BLaER1 (cell line): ENCODE measurements around the gene SMIM38.
"Not testable (repeated sequence)": the region's sequence is repeated elsewhere in the genome, so short reads cannot be mapped to it uniquely, and the experiment has no call there.

Experiments
- H3K27ac ChIP-seq: shearing (Covaris generic); formaldehyde crosslinking; 2 replicates; pipeline ENCODE4 v1.8.1; 2022
- H3K27me3 ChIP-seq: shearing (Covaris generic); formaldehyde crosslinking; 2 replicates; pipeline ENCODE4 v1.8.1; 2022
- H3K36me3 ChIP-seq: shearing (Covaris generic); formaldehyde crosslinking; 2 replicates; pipeline ENCODE4 v1.8.1; 2022
- H3K4me1 ChIP-seq: shearing (Covaris generic); formaldehyde crosslinking; 2 replicates; pipeline ENCODE4 v1.8.1; 2022
- H3K4me2 ChIP-seq: shearing (Covaris generic); formaldehyde crosslinking; 2 replicates; pipeline ENCODE4 v1.8.1; 2022
- H3K4me3 ChIP-seq: shearing (Covaris generic); formaldehyde crosslinking; 2 replicates; pipeline ENCODE4 v1.8.1; 2022
- H3K9ac ChIP-seq: shearing (Covaris generic); formaldehyde crosslinking; 2 replicates; pipeline ENCODE4 v1.8.1; 2022
- H3K9me3 ChIP-seq: shearing (Covaris generic); formaldehyde crosslinking; 2 replicates; pipeline ENCODE4 v1.8.1; 2022
- H4K20me1 ChIP-seq: shearing (Covaris generic); formaldehyde crosslinking; 2 replicates; pipeline ENCODE4 v1.8.1; 2022
- Cebpa-rat ChIP-seq: shearing (Covaris generic); IDR thresholded peaks from 2 replicates; pipeline ENCODE4 v1.8.1; 2022

SMIM38 gene

DNA sequence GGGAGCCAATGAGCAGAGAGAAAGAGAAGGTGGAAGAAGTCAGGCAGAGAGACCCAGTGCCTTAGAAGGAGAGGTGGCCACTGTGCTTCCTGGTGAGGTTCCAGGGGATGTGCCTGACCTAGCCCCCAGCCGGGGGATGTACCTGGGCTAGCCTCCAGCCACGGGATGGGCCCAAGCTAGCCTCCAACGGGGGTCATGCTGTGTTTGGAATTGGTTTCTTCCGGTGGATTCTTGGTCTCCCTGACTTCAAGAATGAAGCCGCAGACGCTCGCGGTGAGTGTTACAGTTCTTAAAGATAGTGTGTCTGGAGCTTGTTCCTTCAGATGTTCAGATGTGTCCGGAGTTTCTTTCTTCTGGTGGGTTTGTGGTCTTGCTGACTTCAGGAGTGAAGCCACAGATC is 6.9 kb upstream of the SMIM38 start:
- peaks cover 62% of the 10 kb centered on the region for H3K9me3 ChIP-seq
- H3K36me3 ChIP-seq, result peaks cover 5% of the 10 kb centered on the region; the same call in 1 of the 2 replicates
- no peak overlapping the region for H3K4me3 ChIP-seq
- no peak overlapping the region for H3K9ac ChIP-seq
- no peak for TF ChIP-seq Cebpa-rat
- no peaks in the 10 kb centered on the region; the same call in 1 of the 2 replicates for H4K20me1 ChIP-seq
- no peaks in the 10 kb centered on the region for H3K27me3 ChIP-seq
- no peak overlapping the region for H3K27ac ChIP-seq
- H3K4me2 ChIP-seq, result peak overlapping the region; percentile 65
- peaks cover 21% of the 10 kb centered on the region for H3K4me1 ChIP-seq

DNA sequence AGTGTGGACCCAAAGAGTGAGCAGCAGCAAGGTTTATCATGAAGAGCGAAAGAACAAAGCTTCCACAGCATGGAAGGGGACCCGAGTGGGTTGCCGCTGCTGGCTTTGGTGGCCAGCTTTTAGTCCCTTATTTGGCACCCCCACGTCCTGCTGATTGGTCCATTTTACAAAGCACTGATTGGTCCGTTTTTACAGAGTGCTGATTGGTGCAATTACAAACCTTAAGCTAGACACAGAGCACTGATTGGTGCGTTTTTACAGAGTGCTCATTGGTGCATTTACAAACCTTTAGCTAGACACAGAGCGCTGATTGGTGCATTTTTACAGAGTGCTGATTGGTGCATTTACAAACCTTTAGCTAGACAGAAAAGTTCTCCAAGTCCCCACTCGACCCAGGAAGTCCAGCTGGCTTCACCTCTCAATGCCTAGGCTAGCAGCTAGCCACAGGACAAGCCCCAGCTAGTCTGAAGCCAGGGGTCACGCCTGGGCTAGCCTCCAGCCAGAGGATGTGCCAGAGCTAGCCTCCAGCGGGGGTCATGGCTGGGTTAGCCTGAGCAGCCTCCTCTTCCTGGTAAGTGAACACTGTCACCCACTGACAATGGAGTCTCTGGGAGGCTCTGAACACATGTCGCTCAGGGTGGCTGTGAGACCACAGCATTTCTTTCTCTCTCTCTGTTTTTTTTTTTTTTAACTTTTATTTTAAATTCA is 6.2 kb upstream of the SMIM38 start:
- H3K27me3 ChIP-seq, H3K27ac ChIP-seq, H3K36me3 ChIP-seq, H3K4me3 ChIP-seq, H3K9ac ChIP-seq, H4K20me1 ChIP-seq: not testable (repeated sequence)
- H3K4me2 ChIP-seq, result peak overlapping the region; percentile 65
- peaks cover 25% of the 10 kb centered on the region for H3K4me1 ChIP-seq
- peaks cover 55% of the 10 kb centered on the region for H3K9me3 ChIP-seq

GRCh38 chr11:69150175-69150574 is 5.6 kb upstream of the SMIM38 start:
- H3K27me3 ChIP-seq, result no peaks in the 10 kb centered on the region
- H3K27ac ChIP-seq, result no peak overlapping the region
- H3K4me2 ChIP-seq, result no peak overlapping the region
- H3K4me3 ChIP-seq, result no peak overlapping the region
- H3K36me3 ChIP-seq, result peaks cover 5% of the 10 kb centered on the region; the same call in 1 of the 2 replicates
- H3K4me1 ChIP-seq, result peaks cover 25% of the 10 kb centered on the region
- peaks cover 48% of the 10 kb centered on the region for H3K9me3 ChIP-seq
- H4K20me1 ChIP-seq, result peaks cover 6% of the 10 kb centered on the region; the same call in 1 of the 2 replicates
- no peak for TF ChIP-seq Cebpa-rat
- H3K9ac ChIP-seq, result no peak overlapping the region

DNA sequence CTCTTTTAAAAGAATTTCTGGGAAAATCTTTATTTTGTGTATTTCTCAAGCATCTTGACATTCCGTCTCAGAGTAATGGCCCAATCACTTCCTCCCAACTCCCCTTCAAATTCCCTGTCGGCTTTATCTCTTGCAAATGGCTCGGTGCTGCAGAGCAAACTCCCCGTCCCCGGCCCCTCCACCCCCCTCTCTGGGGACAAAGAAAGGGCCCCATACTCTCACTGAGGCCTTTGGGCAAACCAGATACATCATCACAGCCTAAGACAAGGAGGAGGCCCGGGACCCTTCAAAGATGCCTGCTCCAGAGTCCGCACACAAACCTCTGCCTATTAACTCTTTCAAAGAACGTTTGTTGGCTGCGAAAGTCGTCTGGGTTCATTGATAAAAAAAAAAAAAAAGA is 3.9 kb upstream of the SMIM38 start:
- peaks cover 25% of the 10 kb centered on the region for H3K4me1 ChIP-seq
- H3K27me3 ChIP-seq, result no peaks in the 10 kb centered on the region
- no peak overlapping the region for H3K27ac ChIP-seq
- no peak overlapping the region for H3K9ac ChIP-seq
- H3K9me3 ChIP-seq, result peaks cover 31% of the 10 kb centered on the region
- no peak overlapping the region for H3K4me3 ChIP-seq
- peaks cover 7% of the 10 kb centered on the region; the same call in 1 of the 2 replicates for H4K20me1 ChIP-seq
- no peak for TF ChIP-seq Cebpa-rat
- H3K4me2 ChIP-seq, result no peak overlapping the region
- no peaks in the 10 kb centered on the region for H3K36me3 ChIP-seq

GRCh38 chr11:69152733-69153421 is 2.9 kb upstream of the SMIM38 start:
- Histone ChIP-seq H3K9ac (no peak overlapping the region), H3K4me1 (peaks cover 25% of the 10 kb centered on the region), H3K4me3 (no peak overlapping the region), H3K27me3 (0 out of 2 replicates have a peak, but pooled peaks cover 5% of the 10 kb centered on the region), H3K27ac (no peak overlapping the region), H3K36me3 (no peaks in the 10 kb centered on the region), H3K4me2 (no peak overlapping the region), H3K9me3 (peaks cover 22% of the 10 kb centered on the region), H4K20me1 (peaks cover 7% of the 10 kb centered on the region; the same call in 1 of the 2 replicates)
- no peak for TF ChIP-seq Cebpa-rat

- no peak overlapping the region for H3K9ac ChIP-seq
- H3K4me3 ChIP-seq, result no peak overlapping the region
- TF ChIP-seq Cebpa-rat, result no peak
- peaks cover 17% of the 10 kb centered on the region for H3K9me3 ChIP-seq
- 0 out of 2 replicates have a peak, but pooled peaks cover 5% of the 10 kb centered on the region for H3K27me3 ChIP-seq
- no peaks in the 10 kb centered on the region for H3K36me3 ChIP-seq
- peaks cover 7% of the 10 kb centered on the region; the same call in 1 of the 2 replicates for H4K20me1 ChIP-seq
- no peak overlapping the region for H3K27ac ChIP-seq
- no peak overlapping the region for H3K4me2 ChIP-seq
- H3K4me1 ChIP-seq, result peaks cover 17% of the 10 kb centered on the region
Measured at GRCh38 chr11:69153661-69154060, 2.1 kb upstream of the SMIM38 start.

- no peak for TF ChIP-seq Cebpa-rat
- Histone ChIP-seq H3K9ac (no peak overlapping the region), H3K36me3 (no peaks in the 10 kb centered on the region), H3K27me3 (0 out of 2 replicates have a peak, but pooled peaks cover 5% of the 10 kb centered on the region), H3K27ac (no peak overlapping the region), H4K20me1 (peaks cover 7% of the 10 kb centered on the region; the same call in 1 of the 2 replicates), H3K4me3 (no peak overlapping the region), H3K4me2 (no peak overlapping the region), H3K4me1 (peaks cover 10% of the 10 kb centered on the region; the same call in 1 of the 2 replicates), H3K9me3 (peaks cover 15% of the 10 kb centered on the region)
Measured at GRCh38 chr11:69154211-69154913, 1.4 kb upstream of the SMIM38 start.

GRCh38 chr11:69154938-69155301 is 815 bp upstream of the SMIM38 start:
- Histone ChIP-seq H3K27ac (no peak overlapping the region), H3K36me3 (no peaks in the 10 kb centered on the region), H3K9me3 (peaks cover 10% of the 10 kb centered on the region; the same call in 1 of the 2 replicates), H3K9ac (no peak overlapping the region), H3K27me3 (0 out of 2 replicates have a peak, but pooled peaks cover 5% of the 10 kb centered on the region), H3K4me2 (no peak overlapping the region), H3K4me1 (peaks cover 9% of the 10 kb centered on the region; the same call in 1 of the 2 replicates), H3K4me3 (no peak overlapping the region), H4K20me1 (peaks cover 7% of the 10 kb centered on the region; the same call in 1 of the 2 replicates)
- TF ChIP-seq Cebpa-rat, result no peak

DNA sequence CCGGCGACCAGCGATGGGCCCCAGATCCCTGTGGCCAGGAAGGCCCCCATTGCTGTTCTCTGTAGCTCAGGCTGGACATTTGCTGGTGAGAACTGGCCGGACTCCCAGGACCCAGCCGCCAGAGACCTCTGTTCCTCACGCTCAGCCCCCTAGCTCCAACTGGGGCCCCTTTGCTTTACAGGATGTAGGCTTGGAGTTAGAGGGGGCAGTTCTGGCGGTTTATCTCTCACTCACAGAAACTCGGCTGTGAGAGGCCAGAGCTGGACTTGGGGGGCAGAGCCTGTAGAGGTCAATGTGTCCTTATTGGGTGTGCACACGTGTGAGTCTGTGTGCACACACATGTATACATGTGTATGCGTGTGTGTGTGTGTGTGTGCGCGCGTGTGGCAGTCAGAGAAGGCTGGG is 502 bp downstream of the SMIM38 start:
- Histone ChIP-seq H3K4me3 (no peak overlapping the region), H3K9me3 (no peaks in the 10 kb centered on the region), H3K4me2 (no peak overlapping the region), H3K27ac (no peak overlapping the region), H3K27me3 (0 out of 2 replicates have a peak, but pooled peaks cover 5% of the 10 kb centered on the region), H3K9ac (no peak overlapping the region), H4K20me1 (peaks cover 7% of the 10 kb centered on the region; the same call in 1 of the 2 replicates), H3K36me3 (no peaks in the 10 kb centered on the region), H3K4me1 (peaks cover 9% of the 10 kb centered on the region; the same call in 1 of the 2 replicates)
- TF ChIP-seq Cebpa-rat, result no peak
